ENCODE data around the gene SMURF2. TPM values are rescaled to one million over a fixed set of nuclear protein-coding genes. Genes with fewer than 3 reads are reported as not detected.

The SMURF2 gene
- total and polyA plus RNA-seq, 10 of the 15 experiments (the other 5 are each of a cell fraction or from before 2014, with no cell fraction given) = 2.8 to 13.4 (median 7.5) TPM

DNA sequence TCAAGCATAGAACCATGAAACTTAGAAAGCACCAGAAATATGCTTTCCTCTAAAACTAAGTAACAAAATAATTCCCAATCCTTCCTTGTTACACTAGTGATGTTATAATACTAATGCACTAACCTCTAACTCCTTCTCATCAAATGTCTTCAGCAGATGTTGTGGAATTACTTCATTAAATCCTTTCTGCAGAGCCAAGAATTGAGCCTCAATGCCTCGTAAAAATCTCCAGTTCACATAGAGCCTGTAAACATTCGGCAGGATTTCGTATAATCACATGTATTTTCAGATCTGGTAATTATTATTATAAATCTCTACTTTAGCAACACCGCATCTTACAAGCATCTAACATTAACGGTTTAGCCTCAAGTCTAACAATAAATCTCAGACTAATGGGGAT, 110.6 kb downstream of the SMURF2 start:
- no peaks in the 10 kb centered on the region for H3K9me3 ChIP-seq (replicated peaks; ENCODE audit: control insufficient read depth, insufficient read depth, low read length)
- 98% methylated on average over 5 of the region's 5 CpGs for WGBS (ENCODE audit: insufficient coverage, insufficient replicate concordance, low lambda C conversion rate, missing lambda C conversion rate)
- no peak overlapping the region for H3K9ac ChIP-seq (ENCODE audit: control insufficient read depth, insufficient read depth, low read length)
- ChIA-PET RAD21 (ENCODE audit: unreplicated experiment) (interaction anchor here (1.1 kb wide), 1 partner anchor 131 kb away, joined by 3 read pairs; no protein-coding TSS in a partner anchor), SMC1A (ENCODE audit: uncharacterized antibody, unreplicated experiment) (no interaction called here), POLR2A (no interaction called here), CTCF (interaction anchor here (0.6 kb wide), 1 partner anchor 98 kb away, joined by 3 read pairs; no protein-coding TSS in a partner anchor)
- no peak overlapping the region for H3K4me2 ChIP-seq (ENCODE audit: control insufficient read depth, insufficient read depth)
- in situ Hi-C loops (cut with MboI) = no loop called here
- no peaks in the 10 kb centered on the region for H4K20me1 ChIP-seq (ENCODE audit: control insufficient read depth, insufficient read depth)
- BruUV-seq (replicated peaks) = no TSS peak
- H3K4me3 ChIP-seq = no peak overlapping the region
- no peak overlapping the region for H2AFZ ChIP-seq (ENCODE audit: control insufficient read depth, low read depth, low read length)
- H3K79me2 ChIP-seq (ENCODE audit: control insufficient read depth, insufficient read depth, low read length) = no peaks in the 10 kb centered on the region
- FAIRE-seq (no peak), DNase-seq (ENCODE audit: low read depth, low spot score) (no peak), ATAC-seq (no peak)
- H3K27me3 ChIP-seq (replicated peaks in 1 of 2; ENCODE audit: control insufficient read depth in 2 of 2, insufficient read depth in 2 of 2, low read length in 1 of 2) = no peaks in the 10 kb centered on the region
- no peaks in the 10 kb centered on the region for H3K4me1 ChIP-seq (ENCODE audit: control insufficient read depth, insufficient read depth, low read length)
- TF ChIP-seq SIN3A (IDR thresholded peaks at IDR 0.05; ENCODE audit: low read depth, low read length) = no peak
- no peak for TF ChIP-seq TCF12 (IDR thresholded peaks at IDR 0.05; ENCODE audit: low read depth, low read length)
- TF ChIP-seq, protein P1, sequence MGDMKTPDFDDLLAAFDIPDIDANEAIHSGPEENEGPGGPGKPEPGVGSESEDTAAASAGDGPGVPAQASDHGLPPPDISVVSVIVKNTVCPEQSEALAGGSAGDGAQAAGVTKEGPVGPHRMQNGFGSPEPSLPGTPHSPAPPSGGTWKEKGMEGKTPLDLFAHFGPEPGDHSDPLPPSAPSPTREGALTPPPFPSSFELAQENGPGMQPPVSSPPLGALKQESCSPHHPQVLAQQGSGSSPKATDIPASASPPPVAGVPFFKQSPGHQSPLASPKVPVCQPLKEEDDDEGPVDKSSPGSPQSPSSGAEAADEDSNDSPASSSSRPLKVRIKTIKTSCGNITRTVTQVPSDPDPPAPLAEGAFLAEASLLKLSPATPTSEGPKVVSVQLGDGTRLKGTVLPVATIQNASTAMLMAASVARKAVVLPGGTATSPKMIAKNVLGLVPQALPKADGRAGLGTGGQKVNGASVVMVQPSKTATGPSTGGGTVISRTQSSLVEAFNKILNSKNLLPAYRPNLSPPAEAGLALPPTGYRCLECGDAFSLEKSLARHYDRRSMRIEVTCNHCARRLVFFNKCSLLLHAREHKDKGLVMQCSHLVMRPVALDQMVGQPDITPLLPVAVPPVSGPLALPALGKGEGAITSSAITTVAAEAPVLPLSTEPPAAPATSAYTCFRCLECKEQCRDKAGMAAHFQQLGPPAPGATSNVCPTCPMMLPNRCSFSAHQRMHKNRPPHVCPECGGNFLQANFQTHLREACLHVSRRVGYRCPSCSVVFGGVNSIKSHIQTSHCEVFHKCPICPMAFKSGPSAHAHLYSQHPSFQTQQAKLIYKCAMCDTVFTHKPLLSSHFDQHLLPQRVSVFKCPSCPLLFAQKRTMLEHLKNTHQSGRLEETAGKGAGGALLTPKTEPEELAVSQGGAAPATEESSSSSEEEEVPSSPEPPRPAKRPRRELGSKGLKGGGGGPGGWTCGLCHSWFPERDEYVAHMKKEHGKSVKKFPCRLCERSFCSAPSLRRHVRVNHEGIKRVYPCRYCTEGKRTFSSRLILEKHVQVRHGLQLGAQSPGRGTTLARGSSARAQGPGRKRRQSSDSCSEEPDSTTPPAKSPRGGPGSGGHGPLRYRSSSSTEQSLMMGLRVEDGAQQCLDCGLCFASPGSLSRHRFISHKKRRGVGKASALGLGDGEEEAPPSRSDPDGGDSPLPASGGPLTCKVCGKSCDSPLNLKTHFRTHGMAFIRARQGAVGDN (IDR thresholded peaks at IDR 0.05) = no peak
- no peak for TF ChIP-seq FOS (IDR thresholded peaks at IDR 0.05; ENCODE audit: borderline replicate concordance, extremely low read depth, insufficient read length)
- no peak for TF ChIP-seq ZNF592 (IDR thresholded peaks at IDR 0.05)
- TF ChIP-seq MLLT1 (IDR thresholded peaks at IDR 0.05) = no peak
- no peak for TF ChIP-seq SREBF1 (IDR thresholded peaks at IDR 0.05; ENCODE audit: low read length)
- TF ChIP-seq BCL11A (IDR thresholded peaks at IDR 0.05; ENCODE audit: low read depth, low read length) = no peak
- TF ChIP-seq ZNF622 (IDR thresholded peaks at IDR 0.05) = no peak
- peaks cover 2 to 3% of the 10 kb centered on the region in 2 experiments; a peak in 2 of 4 replicates for H3K36me3 ChIP-seq (ENCODE audit: control insufficient read depth in 2 of 2, insufficient read depth in 2 of 2, low read length in 1 of 2)
- intact Hi-C loops (cut with micrococcal nuclease; ENCODE audit: unreplicated experiment) = no loop called here
- H3K27ac ChIP-seq (ENCODE audit: control insufficient read depth, insufficient read depth) = no peak overlapping the region
